Measurements from ENCODE around the gene FPR1. TPM values are rescaled to one million over a fixed set of nuclear protein-coding genes. Genes with fewer than 3 reads are reported as not detected.
"Not testable (repeated sequence)": the region's sequence is repeated elsewhere in the genome, so short reads cannot be mapped to it uniquely, and the experiment has no call there.

Gene FPR1
- polyA plus RNA-seq, 2 donors = 0.49 to 1.00 TPM

DNA sequence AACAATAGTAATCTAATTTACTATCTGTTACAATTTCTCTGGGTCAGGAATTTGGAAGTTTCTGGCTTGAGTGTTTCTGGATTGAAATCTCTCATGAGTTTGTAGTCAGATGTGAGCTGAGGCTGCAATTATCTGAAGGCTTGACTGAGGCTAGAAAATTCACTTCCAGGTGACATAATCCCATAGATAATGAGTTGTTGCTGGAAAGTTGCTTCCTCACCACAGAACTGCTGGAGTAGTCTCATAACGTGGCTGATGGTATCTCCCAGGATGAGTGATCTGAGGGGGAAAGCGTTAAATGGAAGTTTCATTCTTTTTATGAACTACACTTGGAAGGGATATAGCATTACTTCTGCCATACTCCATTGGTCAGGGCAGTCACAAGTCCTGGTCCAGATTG is 28.0 kb upstream of the FPR1 start:
- 52% methylated on average over 2 of the region's 2 CpGs for WGBS, 2 donors
- H3K27me3 ChIP-seq (ENCODE audit: control insufficient read depth in 1 of 2, insufficient read depth in 2 of 2, low read length in 2 of 2) = no peaks in the 10 kb centered on the region
- no peaks in the 10 kb centered on the region for H3K36me3 ChIP-seq (ENCODE audit: control insufficient read depth in 2 of 2, insufficient read depth in 2 of 2, low read length in 1 of 2)
- H3K4me1 ChIP-seq (ENCODE audit: control insufficient read depth in 2 of 2, insufficient read depth in 2 of 2, low read length in 1 of 2) = no peaks in the 10 kb centered on the region
- no peaks in the 10 kb centered on the region for H3K9me3 ChIP-seq (ENCODE audit: control insufficient read depth in 2 of 2, insufficient read depth in 1 of 2, low read depth in 1 of 2, low read length in 1 of 2)
- no peak overlapping the region for H3K27ac ChIP-seq (ENCODE audit: low read depth in 2 of 2, low read length in 1 of 2)
- H3K4me3 ChIP-seq (ENCODE audit: low read depth in 1 of 2, low read length in 2 of 2) = no peak overlapping the region

DNA sequence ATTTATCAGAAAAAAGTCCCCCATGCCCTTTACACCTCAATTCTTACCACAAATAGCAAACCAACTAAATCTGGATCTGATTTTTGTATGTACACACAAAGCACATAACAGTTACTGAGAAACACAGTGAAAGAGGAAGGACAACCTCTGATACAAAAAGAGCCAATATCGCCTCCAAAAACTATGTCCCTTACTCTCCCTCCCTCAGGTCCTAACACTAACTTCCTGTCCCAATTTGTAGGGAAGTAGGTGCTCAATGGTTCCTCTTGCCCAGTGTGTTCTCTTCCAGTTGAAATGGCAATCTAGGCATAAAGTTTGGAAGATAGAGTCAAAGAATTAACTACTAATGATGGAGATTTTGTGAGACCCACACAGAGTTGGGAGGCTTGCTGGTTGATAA is 27.5 kb upstream of the FPR1 start:
- Histone ChIP-seq H3K36me3 (ENCODE audit: control insufficient read depth in 2 of 2, insufficient read depth in 2 of 2, low read length in 1 of 2) (no peaks in the 10 kb centered on the region), H3K27ac (ENCODE audit: low read depth in 2 of 2, low read length in 1 of 2) (no peak overlapping the region), H3K9me3 (ENCODE audit: control insufficient read depth in 2 of 2, insufficient read depth in 1 of 2, low read depth in 1 of 2, low read length in 1 of 2) (no peaks in the 10 kb centered on the region), H3K4me3 (ENCODE audit: low read depth in 1 of 2, low read length in 2 of 2) (no peak overlapping the region), H3K4me1 (ENCODE audit: control insufficient read depth in 2 of 2, insufficient read depth in 2 of 2, low read length in 1 of 2) (no peaks in the 10 kb centered on the region), H3K27me3 (ENCODE audit: control insufficient read depth in 1 of 2, insufficient read depth in 2 of 2, low read length in 2 of 2) (no peaks in the 10 kb centered on the region)
- WGBS, 2 donors = 65 to 70% methylated on average over 1 of the region's 1 CpG

DNA sequence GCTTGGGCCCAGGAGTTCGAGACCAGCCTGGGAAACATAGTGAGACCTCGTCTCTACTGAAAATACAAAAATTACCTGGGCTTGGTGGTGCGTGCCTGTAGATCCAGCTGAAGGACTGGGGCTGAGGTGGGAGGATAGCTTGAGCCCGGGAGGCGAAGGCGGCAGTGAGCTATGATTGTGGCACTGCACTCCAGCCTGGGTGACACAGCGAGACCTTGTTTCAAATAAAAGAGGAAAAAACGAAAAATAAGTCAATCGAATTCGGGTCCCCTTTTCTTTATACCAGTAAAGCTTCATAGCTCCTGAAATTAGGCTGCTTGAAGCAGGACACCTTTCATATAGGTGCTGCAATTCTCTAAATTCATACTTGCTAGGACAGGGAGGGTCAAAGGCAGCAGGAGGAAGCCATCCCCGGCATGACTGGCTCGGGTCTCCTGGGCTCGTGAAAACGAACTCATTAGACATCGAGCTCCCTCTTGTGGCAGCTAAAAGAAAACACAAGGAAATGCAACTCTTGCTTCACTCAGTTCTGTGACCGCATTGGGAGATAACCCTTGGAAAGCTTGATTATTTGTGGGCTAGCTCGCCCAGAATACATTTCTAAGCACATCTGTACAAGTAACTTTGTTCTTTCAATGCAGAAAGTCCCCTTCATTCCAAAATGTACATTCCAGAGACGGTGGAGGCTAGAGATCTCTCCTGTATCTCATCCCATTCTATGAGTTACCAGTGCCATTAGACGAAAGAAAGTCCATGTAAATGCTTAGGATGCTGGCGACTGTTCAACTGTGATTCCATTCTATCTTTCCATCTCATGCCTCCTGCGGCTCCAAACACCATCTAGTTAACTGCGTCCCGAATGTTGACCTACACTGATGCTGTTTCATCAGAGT is 26.1 kb upstream of the FPR1 start:
- Histone ChIP-seq H3K9me3 (ENCODE audit: control insufficient read depth in 2 of 2, insufficient read depth in 1 of 2, low read depth in 1 of 2, low read length in 1 of 2) (no peaks in the 10 kb centered on the region), H3K4me3 (ENCODE audit: low read depth in 1 of 2, low read length in 2 of 2) (no peak overlapping the region), H3K27me3 (ENCODE audit: control insufficient read depth in 1 of 2, insufficient read depth in 2 of 2, low read length in 2 of 2) (no peaks in the 10 kb centered on the region), H3K4me1 (ENCODE audit: control insufficient read depth in 2 of 2, insufficient read depth in 2 of 2, low read length in 1 of 2) (no peaks in the 10 kb centered on the region), H3K36me3 (ENCODE audit: control insufficient read depth in 2 of 2, insufficient read depth in 2 of 2, low read length in 1 of 2) (no peaks in the 10 kb centered on the region), H3K27ac (ENCODE audit: low read depth in 2 of 2, low read length in 1 of 2) (no peak overlapping the region)
- 29 to 33% methylated on average over 23 of the region's 23 CpGs for WGBS, 2 donors

DNA sequence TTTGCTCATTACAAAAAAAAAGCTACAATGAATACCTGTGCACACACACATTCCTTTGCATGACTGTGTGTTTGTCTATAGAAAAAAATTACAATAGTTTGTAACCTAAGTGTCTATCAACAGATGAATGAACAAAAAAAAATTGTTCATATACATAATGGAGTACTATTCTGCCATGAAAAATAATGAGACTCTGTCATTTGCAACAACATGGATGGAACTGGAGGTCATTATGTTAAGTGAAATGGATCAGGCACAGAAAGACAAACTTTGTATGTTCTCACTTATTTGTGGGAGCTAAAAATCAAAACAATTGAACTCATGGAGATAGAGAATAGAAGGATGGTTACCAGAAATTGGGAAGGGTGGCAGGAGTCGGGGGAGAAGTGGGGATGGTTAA is 24.9 kb upstream of the FPR1 start:
- WGBS, 2 donors = 78 to 94% methylated on average over 1 of the region's 1 CpG
- not testable (repeated sequence) for H3K27me3 ChIP-seq (ENCODE audit: control insufficient read depth in 1 of 2, insufficient read depth in 2 of 2, low read length in 2 of 2); H3K9me3 ChIP-seq (ENCODE audit: control insufficient read depth in 2 of 2, insufficient read depth in 1 of 2, low read depth in 1 of 2, low read length in 1 of 2); H3K36me3 ChIP-seq (ENCODE audit: control insufficient read depth in 2 of 2, insufficient read depth in 2 of 2, low read length in 1 of 2); H3K27ac ChIP-seq (ENCODE audit: low read depth in 2 of 2, low read length in 1 of 2); H3K4me3 ChIP-seq (ENCODE audit: low read depth in 1 of 2, low read length in 2 of 2); H3K4me1 ChIP-seq (ENCODE audit: control insufficient read depth in 2 of 2, insufficient read depth in 2 of 2, low read length in 1 of 2)

DNA sequence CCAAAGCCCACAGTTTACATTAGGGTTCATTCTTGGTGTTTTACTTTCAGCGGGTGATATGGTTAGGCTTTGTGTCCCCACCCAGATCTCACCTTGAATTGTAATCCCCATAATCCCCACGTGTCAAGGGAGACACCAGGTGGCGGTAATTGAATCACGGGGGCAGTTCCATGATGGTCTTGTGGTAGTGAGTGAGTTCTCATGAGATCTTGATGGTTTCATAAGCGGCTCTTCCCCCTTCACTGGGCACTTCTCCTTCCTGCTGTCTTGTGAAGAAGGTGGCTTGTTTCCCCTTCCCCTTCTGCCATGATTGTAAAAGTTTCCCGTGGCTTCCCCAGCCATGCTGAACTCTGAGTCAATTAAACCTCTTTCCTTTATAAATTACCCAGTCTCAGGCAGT is 21.3 kb upstream of the FPR1 start:
- 52 to 67% methylated on average over 6 of the region's 6 CpGs for WGBS, 2 donors
- Histone ChIP-seq H3K4me3 (ENCODE audit: low read depth in 1 of 2, low read length in 2 of 2) (no peak overlapping the region), H3K9me3 (ENCODE audit: control insufficient read depth in 2 of 2, insufficient read depth in 1 of 2, low read depth in 1 of 2, low read length in 1 of 2) (no peaks in the 10 kb centered on the region), H3K4me1 (ENCODE audit: control insufficient read depth in 2 of 2, insufficient read depth in 2 of 2, low read length in 1 of 2) (no peaks in the 10 kb centered on the region), H3K27me3 (ENCODE audit: control insufficient read depth in 1 of 2, insufficient read depth in 2 of 2, low read length in 2 of 2) (peaks cover 0 to 2% of the 10 kb centered on the region in 2 donors), H3K27ac (ENCODE audit: low read depth in 2 of 2, low read length in 1 of 2) (no peak overlapping the region), H3K36me3 (ENCODE audit: control insufficient read depth in 2 of 2, insufficient read depth in 2 of 2, low read length in 1 of 2) (no peaks in the 10 kb centered on the region)

DNA sequence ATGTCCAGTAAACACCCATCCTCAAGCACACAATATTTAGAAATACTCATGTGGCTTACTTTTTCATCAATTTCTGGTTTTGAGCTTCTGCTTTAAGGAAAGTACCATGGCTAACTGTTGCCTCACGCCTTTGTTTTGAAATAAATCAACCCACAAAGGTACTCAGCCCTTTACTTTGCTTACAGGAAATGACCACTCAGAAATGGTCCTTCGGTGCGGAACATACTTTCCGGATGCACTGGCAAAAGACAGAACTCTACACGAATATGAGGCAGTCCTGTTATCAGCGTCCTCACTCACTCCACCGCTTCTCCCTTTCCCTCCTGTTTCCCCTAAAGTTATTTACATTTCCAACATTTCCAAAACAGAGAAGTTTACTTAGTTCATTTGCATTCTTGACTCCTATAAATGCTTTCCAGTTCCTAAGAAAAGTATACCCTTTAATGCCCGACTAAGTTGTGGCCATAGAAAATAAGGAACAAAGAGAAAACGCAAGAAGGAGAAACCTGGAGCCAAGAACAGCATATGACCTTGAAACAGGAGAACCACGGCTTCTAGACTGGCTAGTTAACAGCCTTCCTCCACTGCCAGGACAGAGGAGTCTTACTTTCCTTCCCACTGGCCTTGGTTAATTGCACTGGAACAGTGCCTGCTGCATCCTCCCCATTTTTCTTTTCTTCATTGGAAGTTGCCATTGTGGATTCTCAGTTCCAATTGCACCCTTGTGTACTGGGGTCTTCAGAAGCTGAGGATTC is 19.9 kb upstream of the FPR1 start:
- no peak overlapping the region for H3K4me3 ChIP-seq (ENCODE audit: low read depth in 1 of 2, low read length in 2 of 2)
- peaks cover 0 to 2% of the 10 kb centered on the region in 2 donors for H3K27me3 ChIP-seq (ENCODE audit: control insufficient read depth in 1 of 2, insufficient read depth in 2 of 2, low read length in 2 of 2)
- H3K27ac ChIP-seq (ENCODE audit: low read depth in 2 of 2, low read length in 1 of 2) = no peak overlapping the region
- 56 to 59% methylated on average over 10 of the region's 10 CpGs for WGBS, 2 donors
- no peaks in the 10 kb centered on the region for H3K4me1 ChIP-seq (ENCODE audit: control insufficient read depth in 2 of 2, insufficient read depth in 2 of 2, low read length in 1 of 2)
- no peaks in the 10 kb centered on the region for H3K36me3 ChIP-seq (ENCODE audit: control insufficient read depth in 2 of 2, insufficient read depth in 2 of 2, low read length in 1 of 2)
- H3K9me3 ChIP-seq (ENCODE audit: control insufficient read depth in 2 of 2, insufficient read depth in 1 of 2, low read depth in 1 of 2, low read length in 1 of 2) = no peaks in the 10 kb centered on the region

DNA sequence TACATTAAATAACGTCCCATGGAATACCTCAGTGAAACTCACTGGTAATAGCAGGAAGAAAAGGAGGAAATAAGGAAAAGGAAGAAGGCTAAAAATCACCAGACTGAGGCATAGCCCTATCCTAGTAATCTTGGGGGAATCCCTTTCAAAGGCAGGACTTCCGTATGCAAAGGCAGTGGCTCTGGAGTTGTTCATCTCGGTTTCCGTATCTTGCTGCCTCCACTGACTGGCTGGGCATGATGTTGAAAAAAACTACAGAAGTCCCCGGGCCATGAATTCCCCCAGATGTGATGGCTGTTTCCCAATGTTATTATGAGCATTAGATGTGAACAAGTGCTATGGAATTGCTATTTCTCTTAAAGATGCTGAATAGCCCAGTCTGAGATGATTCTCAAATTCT is 14.8 kb upstream of the FPR1 start:
- no peak overlapping the region for H3K27ac ChIP-seq (ENCODE audit: low read depth in 2 of 2, low read length in 1 of 2)
- H3K4me3 ChIP-seq (ENCODE audit: low read depth in 1 of 2, low read length in 2 of 2) = no peak overlapping the region
- WGBS, 2 donors = 66% methylated on average over 5 of the region's 5 CpGs
- H3K27me3 ChIP-seq (ENCODE audit: control insufficient read depth in 1 of 2, insufficient read depth in 2 of 2, low read length in 2 of 2) = peaks cover 0 to 2% of the 10 kb centered on the region in 2 donors
- no peaks in the 10 kb centered on the region for H3K4me1 ChIP-seq (ENCODE audit: control insufficient read depth in 2 of 2, insufficient read depth in 2 of 2, low read length in 1 of 2)
- H3K9me3 ChIP-seq (ENCODE audit: control insufficient read depth in 2 of 2, insufficient read depth in 1 of 2, low read depth in 1 of 2, low read length in 1 of 2) = peaks cover 0 to 3% of the 10 kb centered on the region in 2 donors
- H3K36me3 ChIP-seq (ENCODE audit: control insufficient read depth in 2 of 2, insufficient read depth in 2 of 2, low read length in 1 of 2) = no peaks in the 10 kb centered on the region

DNA sequence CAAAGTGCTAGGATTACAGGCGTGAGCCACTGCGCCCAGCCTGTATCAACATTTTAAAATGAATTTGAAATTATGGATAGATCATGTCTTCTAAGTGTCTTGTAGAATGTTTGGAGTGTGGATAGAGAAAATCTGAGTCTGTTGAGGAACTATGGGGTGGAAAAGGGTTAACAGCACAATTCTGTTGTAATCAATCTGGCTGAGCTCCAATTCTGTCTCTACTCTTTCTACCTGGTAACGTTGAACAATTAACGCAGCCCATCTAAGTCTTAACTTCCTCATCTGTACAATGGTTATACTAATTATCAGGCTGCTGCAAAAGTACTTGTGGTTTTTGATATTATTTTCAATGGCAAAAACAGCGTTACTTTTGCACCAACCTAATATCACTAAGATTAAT is 13.4 kb upstream of the FPR1 start:
- no peaks in the 10 kb centered on the region for H3K27me3 ChIP-seq (ENCODE audit: control insufficient read depth in 1 of 2, insufficient read depth in 2 of 2, low read length in 2 of 2)
- peaks cover 0 to 4% of the 10 kb centered on the region in 2 donors for H3K9me3 ChIP-seq (ENCODE audit: control insufficient read depth in 2 of 2, insufficient read depth in 1 of 2, low read depth in 1 of 2, low read length in 1 of 2)
- H3K27ac ChIP-seq (ENCODE audit: low read depth in 2 of 2, low read length in 1 of 2) = no peak overlapping the region
- H3K4me3 ChIP-seq (ENCODE audit: low read depth in 1 of 2, low read length in 2 of 2) = no peak overlapping the region
- no peaks in the 10 kb centered on the region for H3K36me3 ChIP-seq (ENCODE audit: control insufficient read depth in 2 of 2, insufficient read depth in 2 of 2, low read length in 1 of 2)
- H3K4me1 ChIP-seq (ENCODE audit: control insufficient read depth in 2 of 2, insufficient read depth in 2 of 2, low read length in 1 of 2) = no peaks in the 10 kb centered on the region
- WGBS, 2 donors = 45 to 50% methylated on average over 5 of the region's 5 CpGs

DNA sequence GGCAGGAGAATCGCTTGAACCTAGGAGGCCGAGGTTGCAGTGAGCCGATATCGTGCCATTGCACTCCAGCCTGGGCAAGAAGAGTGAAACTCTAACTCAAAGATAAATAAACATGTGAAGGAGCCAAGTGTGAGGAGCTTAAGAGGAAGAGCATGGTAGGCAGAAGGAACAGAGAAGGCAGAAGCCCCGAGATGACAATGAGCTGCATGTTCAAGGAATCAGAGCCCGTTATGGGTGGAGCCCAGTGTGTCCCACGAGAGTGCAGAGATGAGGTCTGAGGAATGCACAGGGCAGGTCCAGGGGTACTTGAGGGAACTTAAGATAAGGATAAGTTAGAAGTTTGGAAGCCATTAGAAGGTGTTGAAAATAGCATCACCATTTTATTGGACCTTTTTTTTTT is 10.0 kb upstream of the FPR1 start:
- WGBS, 2 donors = 84 to 85% methylated on average over 7 of the region's 7 CpGs
- no peak overlapping the region for H3K4me3 ChIP-seq (ENCODE audit: low read depth in 1 of 2, low read length in 2 of 2)
- no peak overlapping the region for H3K27ac ChIP-seq (ENCODE audit: low read depth in 2 of 2, low read length in 1 of 2)

More for the DNA sequence above, 10.0 kb upstream of the FPR1 start:
- Histone ChIP-seq H3K9me3 (ENCODE audit: control insufficient read depth in 2 of 2, insufficient read depth in 1 of 2, low read depth in 1 of 2, low read length in 1 of 2) (peaks cover 0 to 4% of the 10 kb centered on the region in 2 donors), H3K4me1 (ENCODE audit: control insufficient read depth in 2 of 2, insufficient read depth in 2 of 2, low read length in 1 of 2) (no peaks in the 10 kb centered on the region), H3K36me3 (ENCODE audit: control insufficient read depth in 2 of 2, insufficient read depth in 2 of 2, low read length in 1 of 2) (no peaks in the 10 kb centered on the region), H3K27me3 (ENCODE audit: control insufficient read depth in 1 of 2, insufficient read depth in 2 of 2, low read length in 2 of 2) (peaks cover 0 to 1% of the 10 kb centered on the region in 2 donors)

Measured in esophagus (tissue), 2 donors.